HCT116 (cell line): ENCODE results near the gene PAX5. TPM values are rescaled to one million over a fixed set of nuclear protein-coding genes. Genes with fewer than 3 reads are reported as not detected.

Source experiments
- ATAC-seq: fragments of 200-7000 bp; cut with Tn5 transposase; 2 replicates; pipeline ENCODE4 v1.9.1; 2020; ENCODE audit warnings: mild to moderate bottlenecking, moderate library complexity
- BruUV-seq: library from RNA; stranded (reverse); fragments of 400-500 nt; replicated peaks from 2 replicates; lab custom pipeline; 2021; lab: Mats Ljungman, UMichigan
- CTCF ChIA-PET: fragments of 300-600 bp; sonication (Branson Sonifier 250); formaldehyde crosslinking; loops from one replicate; lab custom pipeline; 2021; ENCODE audit warnings: antibody characterized with exemption; lab: Charles Lee
- POLR2A ChIA-PET: fragments of 300-600, 350-600 bp; sonication (Branson Sonifier 250); formaldehyde crosslinking; loops from one replicate; lab custom pipeline; 2021; ENCODE audit warnings: antibody characterized with exemption; lab: Charles Lee
- RAD21 ChIA-PET, 2 experiments: fragments of 300-600 bp; sonication (Branson Sonifier 250); formaldehyde crosslinking; loops; one replicate each; lab custom pipeline; 2023; ENCODE audit warnings: low total read pairs in 2 of 2; ENCODE audit not compliant: uncharacterized antibody in 2 of 2, unreplicated experiment in 2 of 2, low non-redundant PET in 1 of 2; lab: Charles Lee
- DNase-seq: peaks from one replicate; pipeline ENCODE4 v3.0.0-alpha.2; 2010; ENCODE audit warnings: low read depth, low spot score
- H2AFZ ChIP-seq: fragments of 200-600 bp; shearing (Covaris generic), sonication (generic); 2 replicates; pipeline ENCODE4 v1.6.1; 2017; ENCODE audit warnings: low read depth, mixed run types, mixed read lengths, antibody characterized with exemption, low read length; ENCODE audit not compliant: poor library complexity, severe bottlenecking
- H3K27ac ChIP-seq: 2 replicates; pipeline ENCODE4 v1.5.1; 2012; ENCODE audit warnings: low read depth, low read length
- H3K27me3 ChIP-seq: fragments of 200-600 bp; sonication (generic); 2 replicates; pipeline ENCODE4 v1.6.1; 2016; ENCODE audit warnings: mixed run types, low read length, mixed read lengths; ENCODE audit not compliant: insufficient read depth
- H3K36me3 ChIP-seq, 2 experiments: fragments of 200-500 bp in 1 of 2; fragments of 200-600 bp in 1 of 2; sonication (Bioruptor generic) in 1 of 2; sonication (generic) in 1 of 2; 2 replicates each; pipeline versions ENCODE4 v1.5.1 to v1.6.1; 2014 to 2016; ENCODE audit warnings: low read length in 2 of 2, inconsistent platforms in 1 of 2, mixed read lengths in 1 of 2, mixed run types in 1 of 2; ENCODE audit not compliant: insufficient read depth in 2 of 2, control insufficient read depth in 1 of 2
- H3K4me1 ChIP-seq, 2 experiments: fragments of 200-600 bp in 1 of 2; sonication (generic) in 1 of 2; 2 replicates each; pipeline versions ENCODE4 v1.5.1 to v1.6.1; 2012 to 2017; ENCODE audit warnings: low read length in 2 of 2, inconsistent platforms in 1 of 2, mild to moderate bottlenecking in 1 of 2, mixed read lengths in 1 of 2, mixed run types in 1 of 2, moderate library complexity in 1 of 2; ENCODE audit not compliant: insufficient read depth in 2 of 2, control insufficient read depth in 1 of 2
- H3K4me2 ChIP-seq: fragments of 200-600 bp; sonication (generic); 2 replicates; pipeline ENCODE4 v1.6.1; 2017; ENCODE audit warnings: mixed run types, low read length, mixed read lengths
- H3K4me3 ChIP-seq, 2 experiments: fragments of 200-600 bp in 1 of 2; sonication (generic) in 1 of 2; replicated peaks in 1 of 2; 2 replicates each; pipeline ENCODE4 v1.5.1; 2011 to 2016; ENCODE audit warnings: low read length in 2 of 2, control low read depth in 1 of 2, low read depth in 1 of 2, mild to moderate bottlenecking in 1 of 2, mixed read lengths in 1 of 2, mixed run types in 1 of 2
- H3K79me2 ChIP-seq: fragments of 200-600 bp; sonication (generic); 2 replicates; pipeline ENCODE4 v1.6.1; 2017; ENCODE audit warnings: mild to moderate bottlenecking, mixed run types, low read length, moderate library complexity, mixed read lengths; ENCODE audit not compliant: insufficient read depth
- H3K9ac ChIP-seq: fragments of 200-600 bp; sonication (generic); 2 replicates; pipeline ENCODE4 v1.6.1; 2016; ENCODE audit warnings: low read length, mixed read lengths
- H3K9me2 ChIP-seq: fragments of 200-600 bp; sonication (generic), shearing (Covaris generic); 2 replicates; pipeline ENCODE4 v1.6.1; 2017; ENCODE audit warnings: mixed run types, mild to moderate bottlenecking, moderate library complexity; ENCODE audit not compliant: insufficient read depth
- H3K9me3 ChIP-seq, 2 experiments: fragments of 200-500 bp in 1 of 2; fragments of 200-600 bp in 1 of 2; sonication (Bioruptor generic) in 1 of 2; sonication (generic) in 1 of 2; 2 replicates each; pipeline ENCODE4 v1.6.1; 2014 to 2017; ENCODE audit warnings: low read length in 2 of 2, mixed read lengths in 2 of 2, inconsistent platforms in 1 of 2, low read depth in 1 of 2, mild to moderate bottlenecking in 1 of 2, mixed run types in 1 of 2, moderate library complexity in 1 of 2; ENCODE audit not compliant: control insufficient read depth in 1 of 2, insufficient read depth in 1 of 2
- H4K20me1 ChIP-seq: fragments of 200-600 bp; sonication (generic), shearing (Covaris generic); 2 replicates; pipeline ENCODE4 v1.6.1; 2017; ENCODE audit warnings: mixed run types, mild to moderate bottlenecking, moderate library complexity; ENCODE audit not compliant: insufficient read depth
- ATF3 ChIP-seq: IDR thresholded peaks from 2 replicates; pipeline ENCODE4 v1.6.1; 2012
- CBX3 ChIP-seq: IDR thresholded peaks from 2 replicates; pipeline ENCODE4 v1.6.1; 2012; ENCODE audit warnings: low read depth
- CEBPB ChIP-seq: IDR thresholded peaks from 2 replicates; pipeline ENCODE4 v1.6.1; 2012; ENCODE audit warnings: low read depth
- CTCF ChIP-seq, 3 experiments: fragments of 200-600 bp in 1 of 3; sonication (generic) in 1 of 3; IDR thresholded peaks in 2 of 3; conservative IDR thresholded peaks in 1 of 3; 2 replicates each; pipeline ENCODE4 v1.5.1; 2012 to 2017; ENCODE audit warnings: low read depth in 2 of 3, low read length in 2 of 3, antibody characterized with exemption in 1 of 3, borderline replicate concordance in 1 of 3, control low read depth in 1 of 3, mild to moderate bottlenecking in 1 of 3, mixed read lengths in 1 of 3, mixed run types in 1 of 3, moderate library complexity in 1 of 3; ENCODE audit not compliant: insufficient read depth in 1 of 3
- EGR1 ChIP-seq: IDR thresholded peaks from 2 replicates; pipeline ENCODE4 v1.6.1; 2012; ENCODE audit warnings: low read depth
- EZH2 ChIP-seq: fragments of 200-600 bp; sonication (generic); IDR thresholded peaks from 2 replicates; pipeline ENCODE4 v1.6.1; 2017; ENCODE audit warnings: antibody characterized with exemption, mixed run types
- EZH2phosphoT487 ChIP-seq: fragments of 200-600 bp; IDR thresholded peaks from 2 replicates; pipeline ENCODE4 v1.6.1; 2018; ENCODE audit warnings: antibody characterized with exemption, borderline replicate concordance
- JUND ChIP-seq: IDR thresholded peaks from 2 replicates; pipeline ENCODE4 v1.6.1; 2012
- MAX ChIP-seq: IDR thresholded peaks from 2 replicates; pipeline ENCODE4 v1.6.1; 2012
- POLR2A ChIP-seq: IDR thresholded peaks from 2 replicates; pipeline ENCODE4 v1.7.0; 2011; ENCODE audit warnings: borderline replicate concordance; ENCODE audit not compliant: insufficient read depth, insufficient read length; ENCODE audit errors: extremely low read depth
- POLR2AphosphoS5 ChIP-seq: IDR thresholded peaks from 2 replicates; pipeline ENCODE4 v1.6.1; 2011; ENCODE audit warnings: mild to moderate bottlenecking, low read depth, low read length, moderate library complexity
- RAD21 ChIP-seq: IDR thresholded peaks from 2 replicates; pipeline ENCODE4 v1.6.1; 2012; ENCODE audit warnings: low read depth, mild to moderate bottlenecking
- REST ChIP-seq: IDR thresholded peaks from 2 replicates; pipeline ENCODE4 v1.6.1; 2012; ENCODE audit warnings: low read depth
- SIN3A ChIP-seq: IDR thresholded peaks from 2 replicates; pipeline ENCODE4 v1.6.1; 2012; ENCODE audit warnings: low read depth
- SP1 ChIP-seq: IDR thresholded peaks from 2 replicates; pipeline ENCODE4 v1.6.1; 2012; ENCODE audit warnings: low read depth
- SRF ChIP-seq: IDR thresholded peaks from 2 replicates; pipeline ENCODE4 v1.6.1; 2012; ENCODE audit warnings: low read depth
- TCF7L2 ChIP-seq: IDR thresholded peaks from 2 replicates; pipeline ENCODE4 v1.7.0; 2011; ENCODE audit warnings: borderline replicate concordance, inconsistent platforms; ENCODE audit not compliant: insufficient read depth, insufficient read length; ENCODE audit errors: extremely low read depth
- ZBTB33 ChIP-seq: IDR thresholded peaks from 2 replicates; pipeline ENCODE4 v1.6.1; 2011; ENCODE audit warnings: mild to moderate bottlenecking, low read length, moderate library complexity; ENCODE audit not compliant: insufficient replicate concordance; ENCODE audit errors: extremely low read depth
- ZFX ChIP-seq: fragments of 450-650 bp; IDR thresholded peaks from 2 replicates; pipeline ENCODE4 v1.6.1; 2017
- ZNF274 ChIP-seq: fragments of 200-500 bp; sonication (Bioruptor generic); IDR thresholded peaks from 2 replicates; pipeline ENCODE4 v1.6.1; 2014; ENCODE audit warnings: mild to moderate bottlenecking, low read depth, low read length, inconsistent platforms
- intact Hi-C: fragments of 100-400 bp; cut with micrococcal nuclease; formaldehyde crosslinking; loops from 2 replicates; pipeline ENCODE4 v1.10.0; 2022
- total RNA-seq: library from RNA; stranded (reverse); gene quantifications from one replicate; pipeline ENCODE4 v1.2.1, GENCODE V29; 2021; ENCODE audit not compliant: unreplicated experiment

PAX5 gene
- total RNA-seq, 1 experiment from 2014 or later: 0.17 TPM

- BruUV-seq: no TSS peak
- Histone ChIP-seq H3K27me3 (no peaks in the 10 kb centered on the region; the same call in 1 of the 2 replicates), H3K9me3 (no peaks in the 10 kb centered on the region), H2AFZ (no peak overlapping the region), H3K4me2 (no peak overlapping the region), H3K27ac (no peak overlapping the region), H3K36me3 (no peaks in the 10 kb centered on the region), H4K20me1 (no peaks in the 10 kb centered on the region), H3K79me2 (no peaks in the 10 kb centered on the region), H3K9ac (no peak overlapping the region), H3K9me2 (no peaks in the 10 kb centered on the region), H3K4me3 (no peak overlapping the region), H3K4me1 (no peaks in the 10 kb centered on the region)
- intact Hi-C loops: no loop called here
- CTCF ChIA-PET: no interaction called here
- RAD21 ChIA-PET: no interaction called here
- ATAC-seq (no peak), DNase-seq (no peak)
- TF ChIP-seq MAX (no peak), SRF (no peak), JUND (no peak), POLR2A (no peak), REST (no peak), ZNF274 (no peak), CBX3 (no peak), SIN3A (no peak), EZH2phosphoT487 (no peak), ZFX (no peak), CEBPB (no peak), SP1 (no peak), POLR2AphosphoS5 (no peak), EGR1 (no peak), RAD21 (no peak), TCF7L2 (no peak), EZH2 (no peak), ZBTB33 (no peak), CTCF (IDR thresholded peaks at IDR 0.05 in 2 of 3, conservative IDR thresholded peaks at IDR 0.05 in 1 of 3; ENCODE audit: borderline replicate concordance in 1 of 3, insufficient read depth in 1 of 3, low read depth in 2 of 3, low read length in 2 of 3) (no peak), ATF3 (no peak)
- POLR2A ChIA-PET: no interaction called here
Measured at GRCh38 chr9:36823466-36823865, 210.6 kb downstream of the PAX5 start.
